ENCODE results near the gene OSCAR. TPM values are rescaled to one million over a fixed set of nuclear protein-coding genes. Genes with fewer than 3 reads are reported as not detected.

The OSCAR gene
- total and polyA plus RNA-seq, 12 donors, result 0.22 to 5.3 (median 0.40) TPM; not detected in 1

GRCh38 chr19:54077334-54077733 lies 23.3 kb downstream of the OSCAR start:
- Histone ChIP-seq H3K4me1 (peaks cover 0 to 13% (median 0%) of the 10 kb centered on the region in 9 donors), H3K27ac (peak overlapping the region in 1 of 10 donors; percentile 6), H3K27me3 (peaks cover 0 to 5% (median 0%) of the 10 kb centered on the region in 7 donors), H3K9me3 (peaks cover 0 to 27% (median 0%) of the 10 kb centered on the region in 11 donors), H3K36me3 (no peaks in the 10 kb centered on the region), H3K4me3 (no peak overlapping the region)
- DNase-seq (no peak), ATAC-seq (no peak)
- TF ChIP-seq CTCF (IDR thresholded peaks at IDR 0.05), result no peak
- WGBS, 2 donors, result 72 to 83% methylated on average over 5 of the region's 5 CpGs
- intact Hi-C loops (cut with DNase I), result no loop called here

- 63 to 64% methylated on average over 9 of the region's 9 CpGs for WGBS, 2 donors
- Histone ChIP-seq H3K36me3 (no peaks in the 10 kb centered on the region), H3K4me1 (peaks cover 0 to 13% (median 0%) of the 10 kb centered on the region in 9 donors), H3K9me3 (peaks cover 0 to 17% (median 0%) of the 10 kb centered on the region in 11 donors), H3K27ac (no peak overlapping the region), H3K4me3 (no peak overlapping the region), H3K27me3 (peaks cover 0 to 5% (median 0%) of the 10 kb centered on the region in 7 donors)
- intact Hi-C loops (cut with DNase I), result no loop called here
- TF ChIP-seq CTCF (IDR thresholded peaks at IDR 0.05), result no peak
- ATAC-seq (no peak), DNase-seq (no peak)
These were observed 25.8 kb downstream of the OSCAR start for GRCh38 chr19:54074851-54075250.

DNA sequence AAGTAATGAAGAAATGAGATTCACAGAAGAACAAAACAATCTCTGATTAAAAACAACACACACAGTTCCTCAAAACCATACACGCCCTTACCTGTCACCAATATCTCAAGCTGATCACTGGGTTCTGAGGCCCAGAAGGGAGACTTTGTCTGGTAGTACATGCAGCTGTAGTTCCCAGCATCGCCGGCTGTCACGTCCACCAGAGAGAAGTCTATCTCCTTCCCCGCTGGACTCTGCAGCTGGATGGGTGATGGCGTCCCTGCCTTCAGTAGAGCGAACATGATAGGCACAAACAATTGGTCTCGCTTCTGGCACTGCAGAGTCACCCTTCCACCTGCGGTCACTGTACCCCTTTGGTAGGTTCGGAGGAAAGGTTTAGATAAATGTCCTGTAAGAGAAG lies 26.8 kb downstream of the OSCAR start:
- Histone ChIP-seq H3K9me3 (peaks cover 0 to 27% (median 4%) of the 10 kb centered on the region in 11 donors), H3K27me3 (peaks cover 0 to 3% (median 0%) of the 10 kb centered on the region in 7 donors), H3K27ac (no peak overlapping the region), H3K36me3 (no peaks in the 10 kb centered on the region), H3K4me1 (peaks cover 0 to 13% (median 0%) of the 10 kb centered on the region in 9 donors), H3K4me3 (no peak overlapping the region)
- ATAC-seq (no peak), DNase-seq (no peak)
- intact Hi-C loops (cut with DNase I), result no loop called here
- TF ChIP-seq CTCF (IDR thresholded peaks at IDR 0.05), result no peak
- WGBS, 2 donors, result 81 to 82% methylated on average over 10 of the region's 10 CpGs

- no peak overlapping the region for H3K27ac ChIP-seq
These were observed 31.1 kb downstream of the OSCAR start for GRCh38 chr19:54069470-54069869.

More at GRCh38 chr19:54069470-54069869, 31.1 kb downstream of the OSCAR start:
- H3K4me1 ChIP-seq, result no peaks in the 10 kb centered on the region
- DNase-seq (no peak), ATAC-seq (no peak)
- peaks cover 0 to 8% (median 3%) of the 10 kb centered on the region in 7 donors for H3K27me3 ChIP-seq
- intact Hi-C loops (cut with DNase I), result no loop called here
- 59 to 60% methylated on average over 5 of the region's 5 CpGs for WGBS, 2 donors
- H3K9me3 ChIP-seq, result peaks cover 0 to 25% (median 4%) of the 10 kb centered on the region in 11 donors
- no peaks in the 10 kb centered on the region for H3K36me3 ChIP-seq
- no peak for TF ChIP-seq CTCF (IDR thresholded peaks at IDR 0.05)
- no peak overlapping the region for H3K4me3 ChIP-seq

Measured in heart right ventricle (tissue), 16 donors.